ENCODE results near the gene ERICH6.
A peak's percentile ranks its signal among the peaks of the same experiment; 100 is the strongest.

Gene ERICH6

DNA sequence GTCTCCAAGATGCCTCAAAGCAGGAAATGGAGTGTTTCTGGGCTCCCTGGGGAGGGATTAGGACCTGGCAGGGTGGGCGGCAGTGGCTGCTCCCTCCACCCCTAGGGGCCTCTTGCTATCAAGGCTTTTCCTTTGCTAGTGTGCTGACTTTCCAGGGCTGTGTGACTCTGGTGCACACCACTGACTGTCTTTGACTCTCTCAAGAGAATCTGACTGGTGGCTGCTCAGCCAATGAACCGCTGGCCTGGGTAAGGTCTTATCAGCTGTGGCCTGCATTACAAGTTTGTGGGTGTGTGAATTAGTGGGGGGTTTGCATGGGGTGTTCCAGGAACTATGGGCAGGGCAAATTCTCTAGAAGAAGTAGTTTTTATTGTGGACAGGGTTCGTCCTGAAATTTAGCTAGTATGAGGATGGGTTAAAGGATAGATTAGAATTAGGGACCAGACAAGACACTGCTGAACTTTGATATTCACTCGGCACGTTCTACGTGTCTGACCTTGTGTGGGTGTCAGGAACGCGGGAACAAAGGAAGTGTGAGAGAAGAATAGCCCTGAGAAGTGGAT is 29.7 kb upstream of the ERICH6 start:
- no peak for TF ChIP-seq EZH2 (IDR thresholded peaks at IDR 0.05; ENCODE audit: borderline replicate concordance, low read depth, low read length, severe bottlenecking)
- TF ChIP-seq, protein P1, sequence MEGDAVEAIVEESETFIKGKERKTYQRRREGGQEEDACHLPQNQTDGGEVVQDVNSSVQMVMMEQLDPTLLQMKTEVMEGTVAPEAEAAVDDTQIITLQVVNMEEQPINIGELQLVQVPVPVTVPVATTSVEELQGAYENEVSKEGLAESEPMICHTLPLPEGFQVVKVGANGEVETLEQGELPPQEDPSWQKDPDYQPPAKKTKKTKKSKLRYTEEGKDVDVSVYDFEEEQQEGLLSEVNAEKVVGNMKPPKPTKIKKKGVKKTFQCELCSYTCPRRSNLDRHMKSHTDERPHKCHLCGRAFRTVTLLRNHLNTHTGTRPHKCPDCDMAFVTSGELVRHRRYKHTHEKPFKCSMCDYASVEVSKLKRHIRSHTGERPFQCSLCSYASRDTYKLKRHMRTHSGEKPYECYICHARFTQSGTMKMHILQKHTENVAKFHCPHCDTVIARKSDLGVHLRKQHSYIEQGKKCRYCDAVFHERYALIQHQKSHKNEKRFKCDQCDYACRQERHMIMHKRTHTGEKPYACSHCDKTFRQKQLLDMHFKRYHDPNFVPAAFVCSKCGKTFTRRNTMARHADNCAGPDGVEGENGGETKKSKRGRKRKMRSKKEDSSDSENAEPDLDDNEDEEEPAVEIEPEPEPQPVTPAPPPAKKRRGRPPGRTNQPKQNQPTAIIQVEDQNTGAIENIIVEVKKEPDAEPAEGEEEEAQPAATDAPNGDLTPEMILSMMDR (IDR thresholded peaks at IDR 0.05; ENCODE audit: borderline replicate concordance, extremely low read depth, low read length, poor library complexity, severe bottlenecking) = no peak
- Histone ChIP-seq H3K79me2 (ENCODE audit: insufficient read depth, low read length) (no peaks in the 10 kb centered on the region), H3K27me3 (ENCODE audit: insufficient read depth, low read length, poor library complexity) (no peaks in the 10 kb centered on the region), H4K20me1 (ENCODE audit: insufficient read depth, low read length) (0 out of 2 replicates have a peak, but pooled peaks cover 2% of the 10 kb centered on the region), H3K4me3 (ENCODE audit: low read depth in 1 of 2, low read length in 2 of 2) (no peak overlapping the region), H3K4me1 (ENCODE audit: insufficient read depth, low read length) (peaks cover 7% of the 10 kb centered on the region), H3K9ac (ENCODE audit: low read depth, low read length) (no peak overlapping the region), H2AFZ (ENCODE audit: low read depth, low read length) (no peak overlapping the region), H3K27ac (ENCODE audit: low read length) (no peak overlapping the region), H3K4me2 (ENCODE audit: insufficient read depth, low read length) (no peak overlapping the region), H3K9me3 (ENCODE audit: insufficient read depth, low read length, severe bottlenecking) (no peaks in the 10 kb centered on the region), H3K36me3 (ENCODE audit: insufficient read depth, low read length) (no peaks in the 10 kb centered on the region)
- no peak for DNase-seq
- ATAC-seq (ENCODE audit: insufficient read depth, low read depth) = peak; percentile 67

DNA sequence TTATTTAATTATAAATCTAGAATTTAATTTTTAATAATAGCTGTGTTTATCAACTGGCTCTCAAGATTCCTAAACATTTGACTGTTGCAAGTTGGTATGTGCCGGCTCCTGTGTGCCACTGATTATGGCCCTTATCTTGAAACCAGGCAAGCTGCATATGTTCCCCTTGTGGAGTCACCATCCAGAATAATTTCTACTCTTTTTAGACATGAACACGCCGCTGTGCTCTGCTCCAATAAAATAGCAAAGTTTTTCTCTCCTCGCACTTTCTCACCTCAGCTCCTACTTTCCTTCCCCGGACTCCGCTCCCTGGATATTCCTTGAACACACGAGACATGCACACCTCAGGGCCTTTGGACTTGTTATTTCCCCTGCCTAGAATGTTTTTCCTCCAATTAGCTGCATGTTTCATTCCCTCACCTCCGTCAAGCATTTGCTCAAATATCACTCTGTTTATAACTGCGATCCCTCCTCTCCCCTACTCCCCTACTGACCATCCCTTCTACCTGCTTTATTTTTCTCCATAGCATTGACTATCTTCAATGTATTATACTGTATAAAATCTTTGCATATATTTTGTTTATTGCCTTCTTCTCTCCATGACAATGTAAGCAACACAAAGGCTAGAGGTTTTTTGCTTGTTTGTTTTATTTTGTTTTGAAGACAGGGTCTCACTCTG is 26.1 kb upstream of the ERICH6 start:
- TF ChIP-seq, protein P1 (IDR thresholded peaks at IDR 0.05; ENCODE audit: borderline replicate concordance, extremely low read depth, low read length, poor library complexity, severe bottlenecking) = no peak
- no peak for TF ChIP-seq EZH2 (IDR thresholded peaks at IDR 0.05; ENCODE audit: borderline replicate concordance, low read depth, low read length, severe bottlenecking)
- Histone ChIP-seq H3K4me2 (ENCODE audit: insufficient read depth, low read length) (no peak overlapping the region), H3K9me3 (ENCODE audit: insufficient read depth, low read length, severe bottlenecking) (no peaks in the 10 kb centered on the region), H4K20me1 (ENCODE audit: insufficient read depth, low read length) (no peaks in the 10 kb centered on the region), H2AFZ (ENCODE audit: low read depth, low read length) (no peak overlapping the region), H3K4me3 (ENCODE audit: low read depth in 1 of 2, low read length in 2 of 2) (no peak overlapping the region), H3K27ac (ENCODE audit: low read length) (no peak overlapping the region), H3K27me3 (ENCODE audit: insufficient read depth, low read length, poor library complexity) (no peaks in the 10 kb centered on the region), H3K4me1 (ENCODE audit: insufficient read depth, low read length) (peaks cover 7% of the 10 kb centered on the region), H3K36me3 (ENCODE audit: insufficient read depth, low read length) (no peaks in the 10 kb centered on the region), H3K9ac (ENCODE audit: low read depth, low read length) (no peak overlapping the region), H3K79me2 (ENCODE audit: insufficient read depth, low read length) (no peaks in the 10 kb centered on the region)
- ATAC-seq (ENCODE audit: insufficient read depth, low read depth) = no peak
- no peak for DNase-seq

DNA sequence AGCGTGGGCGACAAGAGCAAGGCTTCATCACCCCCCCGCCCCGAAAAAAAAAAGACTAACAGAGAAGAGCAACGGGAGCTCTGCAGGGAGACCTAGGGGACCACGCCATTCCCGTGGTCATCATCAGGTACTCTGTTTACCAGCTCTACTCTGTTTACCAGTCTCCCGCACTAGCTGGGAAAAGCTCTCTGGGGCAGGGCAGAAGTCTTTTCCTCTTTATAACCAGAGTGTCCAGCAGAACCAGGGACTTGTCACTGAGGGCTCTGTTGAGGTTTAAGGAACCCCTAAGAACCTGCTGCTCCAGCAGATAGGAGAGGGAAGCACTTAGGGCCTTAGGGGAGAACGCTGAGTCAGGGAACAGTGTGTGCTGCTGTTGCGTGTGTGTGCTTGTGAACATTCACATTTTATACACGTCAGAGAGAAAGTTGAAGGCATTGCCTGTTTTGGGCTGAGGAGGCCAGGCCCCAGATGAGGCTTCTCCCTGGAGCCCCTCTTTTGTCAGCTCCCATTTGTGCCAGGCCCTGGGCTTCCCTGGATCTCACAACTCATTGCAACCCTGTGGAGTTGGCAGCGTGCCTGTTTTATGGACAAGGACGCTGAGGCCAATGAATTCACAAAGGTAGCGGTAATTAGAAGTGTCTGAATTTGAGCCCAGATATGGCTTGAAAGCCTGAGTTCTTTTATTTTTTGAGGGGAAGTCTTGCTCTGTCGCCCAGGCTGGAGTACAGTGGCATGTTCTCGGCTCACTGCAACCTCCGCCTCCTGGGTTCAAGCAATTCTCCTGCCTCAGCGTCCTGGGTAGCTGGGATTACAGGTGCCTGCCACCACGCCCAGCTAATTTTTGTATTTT is 24.2 kb upstream of the ERICH6 start:
- Histone ChIP-seq H3K9ac (ENCODE audit: low read depth, low read length) (no peak overlapping the region), H3K36me3 (ENCODE audit: insufficient read depth, low read length) (no peaks in the 10 kb centered on the region), H3K27ac (ENCODE audit: low read length) (no peak overlapping the region), H3K4me2 (ENCODE audit: insufficient read depth, low read length) (no peak overlapping the region), H3K4me3 (ENCODE audit: low read depth in 1 of 2, low read length in 2 of 2) (no peak overlapping the region), H3K4me1 (ENCODE audit: insufficient read depth, low read length) (no peaks in the 10 kb centered on the region), H4K20me1 (ENCODE audit: insufficient read depth, low read length) (no peaks in the 10 kb centered on the region), H2AFZ (ENCODE audit: low read depth, low read length) (no peak overlapping the region), H3K9me3 (ENCODE audit: insufficient read depth, low read length, severe bottlenecking) (no peaks in the 10 kb centered on the region), H3K27me3 (ENCODE audit: insufficient read depth, low read length, poor library complexity) (no peaks in the 10 kb centered on the region), H3K79me2 (ENCODE audit: insufficient read depth, low read length) (no peaks in the 10 kb centered on the region)
- ATAC-seq (ENCODE audit: insufficient read depth, low read depth) = no peak
- DNase-seq = no peak
- no peak for TF ChIP-seq EZH2 (IDR thresholded peaks at IDR 0.05; ENCODE audit: borderline replicate concordance, low read depth, low read length, severe bottlenecking)

DNA sequence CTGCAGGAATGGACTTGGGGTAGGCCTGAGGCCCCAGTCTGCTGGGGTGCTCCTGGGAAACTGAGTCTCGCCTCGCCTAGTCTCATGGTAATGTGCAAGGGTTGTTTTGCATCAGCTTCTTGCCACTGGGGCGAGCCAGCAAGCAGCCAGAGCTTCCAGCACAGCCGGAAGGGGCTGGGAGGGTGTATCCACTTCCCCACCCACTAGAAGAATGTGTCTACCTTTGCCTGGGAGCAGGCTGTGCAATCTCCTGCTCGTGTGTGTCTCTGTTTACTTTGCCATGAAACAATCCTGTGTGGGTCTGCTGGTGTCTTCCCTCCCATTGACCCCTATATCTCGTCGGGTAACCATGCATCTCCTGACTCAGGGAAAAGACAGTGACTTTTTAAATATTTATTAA is 21.8 kb upstream of the ERICH6 start:
- Histone ChIP-seq H4K20me1 (ENCODE audit: insufficient read depth, low read length) (no peaks in the 10 kb centered on the region), H3K4me3 (ENCODE audit: low read depth in 1 of 2, low read length in 2 of 2) (no peak overlapping the region), H3K4me1 (ENCODE audit: insufficient read depth, low read length) (no peaks in the 10 kb centered on the region), H2AFZ (ENCODE audit: low read depth, low read length) (no peak overlapping the region), H3K27me3 (ENCODE audit: insufficient read depth, low read length, poor library complexity) (no peaks in the 10 kb centered on the region), H3K27ac (ENCODE audit: low read length) (no peak overlapping the region), H3K4me2 (ENCODE audit: insufficient read depth, low read length) (no peak overlapping the region), H3K9ac (ENCODE audit: low read depth, low read length) (no peak overlapping the region), H3K36me3 (ENCODE audit: insufficient read depth, low read length) (no peaks in the 10 kb centered on the region), H3K79me2 (ENCODE audit: insufficient read depth, low read length) (no peaks in the 10 kb centered on the region), H3K9me3 (ENCODE audit: insufficient read depth, low read length, severe bottlenecking) (no peaks in the 10 kb centered on the region)
- no peak for DNase-seq
- no peak for ATAC-seq (ENCODE audit: insufficient read depth, low read depth)
- TF ChIP-seq EZH2 (IDR thresholded peaks at IDR 0.05; ENCODE audit: borderline replicate concordance, low read depth, low read length, severe bottlenecking) = no peak
- TF ChIP-seq, protein P1 (IDR thresholded peaks at IDR 0.05; ENCODE audit: borderline replicate concordance, extremely low read depth, low read length, poor library complexity, severe bottlenecking) = no peak

Data from DND-41 (cell line).